SK-N-SH treated with all-trans-retinoic acid at 6 μM for 48 hours (cell line): ENCODE results near the gene PARD3.

Experiments
- ATAC-seq: fragments of 200-7000 bp; cut with Tn5 transposase; 3 replicates; pipeline ENCODE4 v1.9.1; 2020; ENCODE audit warnings: mild to moderate bottlenecking, moderate library complexity
- ARNTL ChIP-seq: fragments of 450-650 bp; formaldehyde crosslinking; IDR thresholded peaks from 2 replicates; pipeline ENCODE4 v1.5.0; 2020; ENCODE audit warnings: low read depth, mild to moderate bottlenecking, moderate library complexity, borderline replicate concordance
- CREB5 ChIP-seq: fragments of 250-450 bp; sonication (Bioruptor Pico); IDR thresholded peaks from 2 replicates; pipeline ENCODE4 v1.5.1; 2020; ENCODE audit warnings: low read depth, mild to moderate bottlenecking, moderate library complexity
- CSDC2 ChIP-seq: fragments of 250-450 bp; sonication (Bioruptor Pico); IDR thresholded peaks from 2 replicates; pipeline ENCODE4 v1.5.0; 2020; ENCODE audit warnings: mild to moderate bottlenecking, moderate library complexity
- CSRNP3 ChIP-seq: fragments of 250-450 bp; sonication (Bioruptor Pico); IDR thresholded peaks from 2 replicates; pipeline ENCODE4 v1.5.1; 2021; ENCODE audit warnings: mild to moderate bottlenecking, moderate library complexity
- ESRRG ChIP-seq: fragments of 250-450 bp; sonication (Bioruptor Pico); IDR thresholded peaks from 2 replicates; pipeline ENCODE4 v1.6.1; 2021; ENCODE audit warnings: mild to moderate bottlenecking
- ISL1 ChIP-seq: fragments of 250-450 bp; sonication (Bioruptor Pico); IDR thresholded peaks from 2 replicates; pipeline ENCODE4 v2.1.2; 2022; ENCODE audit warnings: mild to moderate bottlenecking, moderate library complexity
- PATZ1 ChIP-seq: fragments of 250-450 bp; sonication (Bioruptor Pico); IDR thresholded peaks from 2 replicates; pipeline ENCODE4 v1.8.0; 2020; ENCODE audit warnings: mild to moderate bottlenecking, moderate library complexity, borderline replicate concordance
- POU6F1 ChIP-seq: fragments of 250-450 bp; sonication (Bioruptor Pico); IDR thresholded peaks from 2 replicates; pipeline ENCODE4 v1.8.0; 2021; ENCODE audit warnings: low read depth, mild to moderate bottlenecking, moderate library complexity, borderline replicate concordance
- PPARA ChIP-seq: fragments of 250-450 bp; sonication (Bioruptor Pico); IDR thresholded peaks from 2 replicates; pipeline ENCODE4 v1.5.0; 2020; ENCODE audit warnings: mild to moderate bottlenecking, borderline replicate concordance
- SNAI2 ChIP-seq: fragments of 250-450 bp; sonication (Bioruptor Pico); IDR thresholded peaks from 2 replicates; pipeline ENCODE4 v1.5.0; 2020; ENCODE audit warnings: mild to moderate bottlenecking, moderate library complexity
- TCF4 ChIP-seq: fragments of 250-450 bp; sonication (Bioruptor Pico); IDR thresholded peaks from 2 replicates; pipeline ENCODE4 v1.8.0; 2021; ENCODE audit warnings: mild to moderate bottlenecking, moderate library complexity, borderline replicate concordance
- TOX ChIP-seq: fragments of 250-450 bp; sonication (Bioruptor Pico); IDR thresholded peaks from 2 replicates; pipeline ENCODE4 v1.8.0; 2021; ENCODE audit warnings: mild to moderate bottlenecking, moderate library complexity, borderline replicate concordance
- TSHZ2 ChIP-seq: fragments of 250-450 bp; sonication (Bioruptor Pico); IDR thresholded peaks from 2 replicates; pipeline ENCODE4 v1.5.0; 2020; ENCODE audit warnings: mild to moderate bottlenecking, moderate library complexity
- ZC3H10 ChIP-seq: fragments of 250-450 bp; sonication (Bioruptor Pico); IDR thresholded peaks from 2 replicates; pipeline ENCODE4 v1.5.1; 2021; ENCODE audit warnings: mild to moderate bottlenecking, moderate library complexity
- ZFP3 ChIP-seq: fragments of 250-450 bp; sonication (Bioruptor Pico); IDR thresholded peaks from 2 replicates; pipeline ENCODE4 v1.5.0; 2020; ENCODE audit warnings: mild to moderate bottlenecking, moderate library complexity
- ZFP30 ChIP-seq: fragments of 450-650 bp; formaldehyde crosslinking; IDR thresholded peaks from 2 replicates; pipeline ENCODE4 v1.5.0; 2022; ENCODE audit warnings: mild to moderate bottlenecking, moderate library complexity
- ZNF565 ChIP-seq: fragments of 450-650 bp; formaldehyde crosslinking; conservative IDR thresholded peaks from 2 replicates; pipeline ENCODE4 v1.5.0; 2020; ENCODE audit warnings: low read depth, mild to moderate bottlenecking, moderate library complexity
- ZNF70 ChIP-seq: fragments of 450-650 bp; formaldehyde crosslinking; IDR thresholded peaks from 2 replicates; pipeline ENCODE4 v1.5.0; 2020; ENCODE audit warnings: mild to moderate bottlenecking, moderate library complexity

Gene PARD3

GRCh38 chr10:34097682-34098081 lies 717.4 kb downstream of the PARD3 start:
- no peak for ATAC-seq

GRCh38 chr10:34094961-34095360 lies 720.1 kb downstream of the PARD3 start:
- ATAC-seq, result no peak
- TF ChIP-seq CSRNP3 (CRISPR knock-in tag) (no peak), ZFP3 (CRISPR knock-in tag) (no peak), ZNF70 (no peak), ISL1 (CRISPR knock-in tag) (no peak), ESRRG (no peak), PATZ1 (CRISPR knock-in tag) (no peak), TSHZ2 (CRISPR knock-in tag) (no peak), ZC3H10 (CRISPR knock-in tag) (no peak), TOX (CRISPR knock-in tag) (no peak), TCF4 (no peak), PPARA (CRISPR knock-in tag) (no peak), ZFP30 (CRISPR knock-in tag) (no peak), ZNF565 (CRISPR knock-in tag) (no peak)

More at GRCh38 chr10:34097682-34098081, 717.4 kb downstream of the PARD3 start:
- no peak for TF ChIP-seq TCF4
- no peak for TF ChIP-seq POU6F1
- no peak for TF ChIP-seq TSHZ2 (CRISPR knock-in tag)
- TF ChIP-seq ZNF565 (CRISPR knock-in tag), result no peak
- no peak for TF ChIP-seq ARNTL (CRISPR knock-in tag)
- no peak for TF ChIP-seq CSDC2 (CRISPR knock-in tag)
- no peak for TF ChIP-seq CREB5
- TF ChIP-seq CSRNP3 (CRISPR knock-in tag), result no peak
- no peak for TF ChIP-seq ESRRG
- TF ChIP-seq SNAI2, result no peak
